Hematopoietic multipotent progenitor cell treated with erythropoietin and hydrocortisone succinate and interleukin-3 and kit ligand, for 8 days (in vitro differentiated cells): ENCODE data around the gene HOXA2.

ENCODE experiments used
- DNase-seq: peaks from one replicate; pipeline ENCODE4 v3.0.0-alpha.2; 2015

The HOXA2 gene

GRCh38 chr7:27124902-27125689, 22.6 kb upstream of the HOXA2 start:
- no peak for DNase-seq

GRCh38 chr7:27124096-27124901, 21.8 kb upstream of the HOXA2 start:
- no peak for DNase-seq

- DNase-seq, result no peak
These were observed 21.1 kb upstream of the HOXA2 start for GRCh38 chr7:27123477-27124053.

- DNase-seq, result no peak
These were observed 20.6 kb upstream of the HOXA2 start for GRCh38 chr7:27123007-27123476.

- no peak for DNase-seq
These were observed 19.8 kb upstream of the HOXA2 start for GRCh38 chr7:27122077-27122910.

GRCh38 chr7:27121684-27122076, 19.2 kb upstream of the HOXA2 start:
- DNase-seq, result no peak

GRCh38 chr7:27119412-27119911, 17.0 kb upstream of the HOXA2 start:
- DNase-seq, result no peak

GRCh38 chr7:27118580-27118979, 16.1 kb upstream of the HOXA2 start:
- no peak for DNase-seq

- DNase-seq, result no peak
These were observed 15.5 kb upstream of the HOXA2 start for GRCh38 chr7:27117887-27118491.

GRCh38 chr7:27116962-27117886, 14.7 kb upstream of the HOXA2 start:
- no peak for DNase-seq

GRCh38 chr7:27116031-27116961, 13.8 kb upstream of the HOXA2 start:
- no peak for DNase-seq

- DNase-seq, result no peak
These were observed 12.9 kb upstream of the HOXA2 start for GRCh38 chr7:27115221-27116026.

GRCh38 chr7:27114881-27115220, 12.4 kb upstream of the HOXA2 start:
- no peak for DNase-seq

GRCh38 chr7:27113991-27114769, 11.7 kb upstream of the HOXA2 start:
- DNase-seq, result no peak

GRCh38 chr7:27112955-27113949, 10.8 kb upstream of the HOXA2 start:
- no peak for DNase-seq

GRCh38 chr7:27112361-27112760, 9.9 kb upstream of the HOXA2 start:
- no peak for DNase-seq

- DNase-seq, result no peak
These were observed 9.3 kb upstream of the HOXA2 start for GRCh38 chr7:27111751-27112277.
